Subcutaneous abdominal adipose tissue (tissue), 5 donors: Measurements from ENCODE around the gene TTLL5.

ENCODE experiments used
- H3K27ac ChIP-seq: one replicate; pipeline ENCODE4 v1.7.0; 2013; ENCODE audit warnings: low read depth, mild to moderate bottlenecking, inconsistent platforms, low read length, moderate library complexity
- H3K27me3 ChIP-seq, 5 donors: one replicate each; pipeline ENCODE4 v1.7.0; 2013; ENCODE audit warnings: low read length in 5 of 5, inconsistent platforms in 1 of 5; ENCODE audit not compliant: control insufficient read depth in 5 of 5, insufficient read depth in 4 of 5
- H3K36me3 ChIP-seq, 5 donors: one replicate each; pipeline ENCODE4 v1.7.0; 2013; ENCODE audit warnings: low read length in 5 of 5; ENCODE audit not compliant: control insufficient read depth in 5 of 5, insufficient read depth in 5 of 5
- H3K4me1 ChIP-seq, 5 donors: one replicate each; pipeline ENCODE4 v1.7.0; 2013; ENCODE audit warnings: low read length in 5 of 5, mild to moderate bottlenecking in 3 of 5, moderate library complexity in 1 of 5; ENCODE audit not compliant: control insufficient read depth in 5 of 5, insufficient read depth in 5 of 5
- H3K4me3 ChIP-seq, 5 donors: one replicate each; pipeline ENCODE4 v1.7.0; 2013; ENCODE audit warnings: low read length in 5 of 5, low read depth in 1 of 5
- H3K9ac ChIP-seq, 5 donors: one replicate each; pipeline ENCODE4 v1.7.0; 2013; ENCODE audit warnings: low read length in 5 of 5, mild to moderate bottlenecking in 4 of 5, moderate library complexity in 3 of 5
- H3K9me3 ChIP-seq, 5 donors: one replicate each; pipeline ENCODE4 v1.7.0; 2013; ENCODE audit warnings: low read length in 5 of 5; ENCODE audit not compliant: control insufficient read depth in 5 of 5
- donor health status: healthy.
- donor health status: healthy.
- donor health status: healthy.
- donor health status: healthy.
- donor health status: healthy.

The TTLL5 gene

DNA sequence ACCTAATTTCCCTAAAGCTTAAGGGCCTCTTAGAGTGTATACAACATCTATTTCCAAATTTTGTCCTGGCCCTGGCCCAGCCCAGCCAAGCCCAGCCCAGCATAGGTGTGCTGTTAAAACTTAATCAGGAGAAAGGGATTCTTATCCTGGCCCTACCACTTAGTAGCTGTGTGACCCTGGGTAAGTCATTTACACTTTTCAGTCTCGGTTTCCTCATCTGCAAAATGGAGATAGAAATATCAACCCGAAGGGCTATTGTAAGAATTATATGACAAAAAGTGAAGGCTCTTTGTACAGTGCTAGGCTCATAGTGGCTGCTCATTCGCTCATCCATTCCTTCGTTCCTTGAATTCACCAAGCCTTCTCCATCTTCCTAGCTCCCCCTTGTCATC is 812 bp upstream of the TTLL5 start:
- H3K27ac ChIP-seq: peak overlapping the region; percentile 79
- peaks cover 0 to 20% (median 18%) of the 10 kb centered on the region in 5 donors for H3K4me1 ChIP-seq
- H3K4me3 ChIP-seq: peak overlapping the region; percentile 65 to 97 (median 92)
- no peaks in the 10 kb centered on the region for H3K27me3 ChIP-seq
- no peaks in the 10 kb centered on the region for H3K9me3 ChIP-seq
- H3K9ac ChIP-seq: peak overlapping the region in 4 of 5 donors; percentile 47 to 85 (median 72)
- peaks cover 5 to 15% (median 10%) of the 10 kb centered on the region in 5 donors for H3K36me3 ChIP-seq

- Histone ChIP-seq H3K4me1 (peaks cover 0 to 20% (median 18%) of the 10 kb centered on the region in 5 donors), H3K27me3 (no peaks in the 10 kb centered on the region), H3K4me3 (peak overlapping the region; percentile 89 to 97 (median 92)), H3K9me3 (no peaks in the 10 kb centered on the region), H3K36me3 (peaks cover 1 to 8% (median 6%) of the 10 kb centered on the region in 5 donors), H3K27ac (peak overlapping the region; percentile 79), H3K9ac (peak overlapping the region; percentile 79 to 88 (median 85))
These were observed 411 bp downstream of the TTLL5 start for GRCh38 chr14:75661499-75661814.

GRCh38 chr14:75662966-75663365 is 1.9 kb downstream of the TTLL5 start:
- Histone ChIP-seq H3K9me3 (no peaks in the 10 kb centered on the region), H3K27me3 (no peaks in the 10 kb centered on the region), H3K4me1 (peaks cover 0 to 20% (median 18%) of the 10 kb centered on the region in 5 donors), H3K4me3 (no peak overlapping the region), H3K27ac (no peak overlapping the region), H3K36me3 (no peaks in the 10 kb centered on the region), H3K9ac (no peak overlapping the region)

DNA sequence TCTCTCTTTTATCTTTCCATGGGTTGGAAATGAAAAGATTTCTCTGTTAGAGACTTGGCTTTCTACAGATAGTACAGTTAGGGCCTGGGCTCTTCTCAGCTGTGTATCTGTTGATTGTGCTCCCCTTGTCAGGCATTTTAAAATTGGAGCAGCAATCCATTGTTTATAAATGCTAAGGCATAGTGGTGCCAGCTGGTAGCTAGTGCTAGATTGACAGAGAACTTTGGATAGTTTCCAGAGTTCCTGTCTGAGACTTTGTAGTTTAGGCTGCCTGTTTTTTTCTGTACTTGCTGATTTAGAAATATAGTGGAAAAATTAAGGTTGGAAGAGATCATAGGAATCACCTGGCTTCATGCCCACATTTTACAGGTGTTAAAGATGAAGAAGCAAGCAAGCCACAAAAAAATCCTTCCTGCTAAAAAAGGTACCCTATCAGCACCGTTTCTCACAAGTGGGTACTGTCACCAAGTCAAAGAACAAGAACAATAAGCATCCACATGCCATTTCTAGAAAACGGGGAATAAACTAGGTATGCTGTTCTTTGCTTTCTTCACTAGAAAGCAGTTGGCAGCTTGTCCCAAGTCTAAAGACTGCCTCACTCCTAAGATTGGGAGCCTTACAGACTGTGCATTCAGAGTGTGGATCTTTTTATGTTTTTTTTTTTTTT is 6.2 kb downstream of the TTLL5 start:
- Histone ChIP-seq H3K9me3 (no peaks in the 10 kb centered on the region), H3K9ac (no peak overlapping the region), H3K27ac (no peak overlapping the region), H3K36me3 (peaks cover 10 to 19% (median 16%) of the 10 kb centered on the region in 5 donors), H3K27me3 (no peaks in the 10 kb centered on the region), H3K4me1 (peaks cover 0 to under 1% (median 0%) of the 10 kb centered on the region in 5 donors), H3K4me3 (no peak overlapping the region)

DNA sequence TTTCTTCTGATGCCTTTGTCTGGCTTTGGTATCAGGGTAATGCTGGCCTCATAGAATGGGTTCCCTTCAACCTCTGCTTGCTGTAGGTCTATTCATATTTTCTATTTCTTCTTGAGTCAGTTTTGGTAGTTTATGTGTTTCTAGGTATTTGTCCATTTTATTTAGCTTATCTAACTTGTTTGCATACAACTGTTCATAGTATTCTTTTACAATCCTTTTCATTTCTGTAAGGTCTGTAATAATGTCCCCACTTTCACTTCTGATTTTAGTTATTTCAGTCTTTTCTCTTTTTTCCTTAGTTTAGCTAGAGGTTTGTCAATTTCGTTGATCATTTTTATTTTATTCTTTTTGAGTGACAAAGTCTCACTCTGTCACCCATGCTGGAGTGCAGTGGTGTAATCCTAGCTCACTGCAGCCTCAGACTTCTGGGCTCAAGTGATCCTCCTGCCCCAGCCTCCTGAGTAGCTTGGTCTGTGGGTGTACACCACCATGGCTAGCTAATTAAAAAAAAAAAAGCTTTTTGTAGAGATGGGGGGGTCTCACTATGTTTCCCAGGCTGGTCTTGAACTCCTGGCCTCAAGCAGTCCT is 11.7 kb downstream of the TTLL5 start:
- H3K9me3 ChIP-seq: no peaks in the 10 kb centered on the region
- no peak overlapping the region for H3K9ac ChIP-seq
- no peaks in the 10 kb centered on the region for H3K27me3 ChIP-seq
- H3K4me1 ChIP-seq: peaks cover 0 to 14% (median 2%) of the 10 kb centered on the region in 5 donors
- H3K27ac ChIP-seq: no peak overlapping the region
- no peak overlapping the region for H3K4me3 ChIP-seq
- H3K36me3 ChIP-seq: peaks cover 10 to 19% (median 16%) of the 10 kb centered on the region in 5 donors

DNA sequence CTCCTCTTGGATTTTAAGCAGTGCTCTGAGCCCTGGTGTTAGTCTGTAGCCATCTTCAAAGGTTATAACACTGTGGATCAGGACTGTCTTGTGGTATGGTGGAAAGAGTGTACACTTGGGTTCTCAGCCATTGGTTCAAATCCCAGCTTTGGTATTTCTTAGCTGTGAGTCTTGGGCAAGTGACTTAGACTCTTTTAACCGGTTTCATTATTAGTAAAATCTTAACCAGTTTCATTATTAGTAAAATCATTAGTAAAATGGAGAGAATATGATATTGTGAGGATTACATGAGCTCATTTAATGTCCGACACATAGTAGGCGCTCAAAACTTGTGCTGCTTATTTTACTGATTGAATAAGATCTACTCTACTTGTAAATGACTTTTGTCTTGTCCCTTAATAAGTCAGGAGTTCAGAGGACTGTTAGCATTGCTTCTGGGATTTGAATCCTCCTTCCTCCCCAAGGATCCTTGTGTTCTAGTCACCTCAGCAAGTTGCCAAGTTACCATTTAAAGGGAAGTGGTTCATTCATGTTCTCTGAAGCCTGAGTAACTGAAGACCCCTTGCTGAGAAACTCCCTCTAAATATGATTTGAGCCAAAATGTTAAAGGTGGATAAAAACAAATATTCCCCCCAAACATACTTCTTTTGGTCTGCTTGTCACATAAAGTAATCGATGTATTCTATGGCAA is 12.4 kb downstream of the TTLL5 start:
- H3K27me3 ChIP-seq: no peaks in the 10 kb centered on the region
- peaks cover 0 to 14% (median 2%) of the 10 kb centered on the region in 5 donors for H3K4me1 ChIP-seq
- no peaks in the 10 kb centered on the region for H3K9me3 ChIP-seq
- no peak overlapping the region for H3K9ac ChIP-seq
- H3K36me3 ChIP-seq: peaks cover 10 to 19% (median 18%) of the 10 kb centered on the region in 5 donors
- H3K27ac ChIP-seq: no peak overlapping the region
- no peak overlapping the region for H3K4me3 ChIP-seq

GRCh38 chr14:75675265-75675960 is 14.4 kb downstream of the TTLL5 start:
- Histone ChIP-seq H3K27ac (no peak overlapping the region), H3K4me3 (no peak overlapping the region), H3K4me1 (peaks cover 0 to 14% (median 2%) of the 10 kb centered on the region in 5 donors), H3K9me3 (no peaks in the 10 kb centered on the region), H3K9ac (no peak overlapping the region), H3K36me3 (peaks cover under 1 to 7% (median 4%) of the 10 kb centered on the region in 5 donors), H3K27me3 (no peaks in the 10 kb centered on the region)

GRCh38 chr14:75685910-75686309 is 24.9 kb downstream of the TTLL5 start:
- Histone ChIP-seq H3K9ac (no peak overlapping the region), H3K27ac (no peak overlapping the region), H3K9me3 (no peaks in the 10 kb centered on the region), H3K27me3 (no peaks in the 10 kb centered on the region), H3K4me3 (no peak overlapping the region), H3K36me3 (peaks cover 9 to 38% (median 26%) of the 10 kb centered on the region in 5 donors), H3K4me1 (peaks cover 0 to 2% (median 0%) of the 10 kb centered on the region in 5 donors)

DNA sequence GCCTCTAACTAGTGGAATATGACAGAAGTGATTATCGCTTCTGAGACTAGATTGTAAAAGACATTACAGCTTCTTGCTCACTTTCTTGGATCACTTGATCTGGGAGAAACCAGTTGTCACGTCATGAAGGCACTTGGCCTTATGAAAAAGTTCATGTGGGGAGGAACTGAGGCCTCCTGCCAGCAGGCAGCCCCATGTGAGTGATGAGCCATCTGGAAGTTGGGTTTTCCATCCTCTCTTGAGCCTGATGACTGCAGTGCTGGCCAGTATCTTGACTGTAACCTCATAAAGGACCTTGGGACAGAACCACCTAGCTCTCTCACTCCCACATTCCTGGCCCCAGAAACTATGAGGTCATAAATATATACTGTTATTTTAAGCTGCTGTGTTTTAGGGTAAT is 28.0 kb downstream of the TTLL5 start:
- Histone ChIP-seq H3K4me1 (peaks cover 0 to 2% (median 0%) of the 10 kb centered on the region in 5 donors), H3K36me3 (peaks cover 4 to 39% (median 21%) of the 10 kb centered on the region in 5 donors), H3K27ac (no peak overlapping the region), H3K9me3 (no peaks in the 10 kb centered on the region), H3K27me3 (no peaks in the 10 kb centered on the region), H3K9ac (no peak overlapping the region), H3K4me3 (no peak overlapping the region)
